CD14-positive monocyte (primary cell): ENCODE measurements around the gene SERPINA4. TPM values are rescaled to one million over a fixed set of nuclear protein-coding genes. Genes with fewer than 3 reads are reported as not detected.

ENCODE experiments used
- DNase-seq, 3 donors: peaks; one replicate each; pipeline ENCODE4 v3.0.0-alpha.2; 2011 to 2022
- H2AFZ ChIP-seq: 2 replicates; pipeline ENCODE4 v1.6.0; 2012; ENCODE audit warnings: mild to moderate bottlenecking, low read depth, low read length, inconsistent platforms; ENCODE audit not compliant: insufficient read depth, poor library complexity, severe bottlenecking
- H3K27ac ChIP-seq, 2 donors: 1 replicate in 1 of 2; 2 replicates in 1 of 2; pipeline ENCODE4 v1.5.1; 2012 to 2013; ENCODE audit warnings: low read length in 2 of 2, control low read depth in 1 of 2, inconsistent platforms in 1 of 2, low read depth in 1 of 2, mild to moderate bottlenecking in 1 of 2
- H3K27me3 ChIP-seq, 2 donors: one replicate each; pipeline versions ENCODE4 v1.6.0 to v1.6.1; 2011 to 2013; ENCODE audit warnings: low read length in 2 of 2; ENCODE audit not compliant: control insufficient read depth in 2 of 2, insufficient read depth in 2 of 2
- H3K36me3 ChIP-seq, 2 donors: replicated peaks in 1 of 2; 1 replicate in 1 of 2; 2 replicates in 1 of 2; pipeline versions ENCODE4 v1.5.1 to v1.6.1; 2012 to 2013; ENCODE audit warnings: low read length in 2 of 2, control low read depth in 1 of 2, inconsistent platforms in 1 of 2, mild to moderate bottlenecking in 1 of 2; ENCODE audit not compliant: insufficient read depth in 2 of 2, control insufficient read depth in 1 of 2
- H3K4me1 ChIP-seq, 2 donors: 1 replicate in 1 of 2; 2 replicates in 1 of 2; pipeline versions ENCODE4 v1.5.1 to v1.6.1; 2012 to 2013; ENCODE audit warnings: low read length in 2 of 2, control low read depth in 1 of 2, inconsistent platforms in 1 of 2, mild to moderate bottlenecking in 1 of 2, moderate library complexity in 1 of 2; ENCODE audit not compliant: insufficient read depth in 2 of 2, control insufficient read depth in 1 of 2
- H3K4me2 ChIP-seq: replicated peaks from 2 replicates; pipeline ENCODE3; 2012; ENCODE audit warnings: low read length, moderate library complexity, mild to moderate bottlenecking; ENCODE audit not compliant: poor library complexity, severe bottlenecking; ENCODE audit errors: extremely low read depth
- H3K4me3 ChIP-seq, 3 experiments: fragments of 200-600 bp in 1 of 3; sonication (generic) in 1 of 3; replicated peaks in 1 of 3; 1 replicate in 2 of 3; 2 replicates in 1 of 3; pipeline ENCODE4 v1.5.1; 2011 to 2013; ENCODE audit warnings: low read length in 3 of 3, mild to moderate bottlenecking in 3 of 3, control low read depth in 2 of 3, low read depth in 2 of 3, inconsistent platforms in 1 of 3, moderate library complexity in 1 of 3
- H3K79me2 ChIP-seq: 2 replicates; pipeline ENCODE4 v1.6.0; 2012; ENCODE audit warnings: mild to moderate bottlenecking, control low read depth, inconsistent platforms, low read length, moderate library complexity; ENCODE audit not compliant: insufficient read depth
- H3K9ac ChIP-seq: 2 replicates; pipeline ENCODE4 v1.6.0; 2017; ENCODE audit warnings: low read length, mild to moderate bottlenecking; ENCODE audit not compliant: insufficient read depth, poor library complexity, severe bottlenecking
- H3K9me3 ChIP-seq, 2 donors: replicated peaks in 1 of 2; 1 replicate in 1 of 2; 2 replicates in 1 of 2; pipeline versions ENCODE4 v1.5.1 to v1.6.1; 2012 to 2013; ENCODE audit warnings: low read length in 2 of 2, control low read depth in 1 of 2; ENCODE audit not compliant: control insufficient read depth in 1 of 2, insufficient read depth in 1 of 2
- H4K20me1 ChIP-seq: 2 replicates; pipeline ENCODE4 v1.6.0; 2012; ENCODE audit warnings: mild to moderate bottlenecking, low read length, control low read depth, moderate library complexity; ENCODE audit not compliant: insufficient read depth
- H3K27ac Mint-ChIP-seq, 7 donors: one replicate each; pipeline ENCODE4 v1.8.0; 2020; ENCODE audit warnings: mild to moderate bottlenecking in 7 of 7, mixed read lengths in 7 of 7, moderate library complexity in 6 of 7, inconsistent platforms in 2 of 7
- H3K27me3 Mint-ChIP-seq, 3 donors: one replicate each; pipeline ENCODE4 v1.8.0; 2021 to 2022; ENCODE audit warnings: low read depth in 3 of 3, mild to moderate bottlenecking in 3 of 3, mixed read lengths in 3 of 3, moderate library complexity in 3 of 3, inconsistent platforms in 1 of 3
- H3K36me3 Mint-ChIP-seq, 2 donors: one replicate each; pipeline ENCODE4 v1.8.0; 2020; ENCODE audit warnings: mixed read lengths in 2 of 2, inconsistent platforms in 1 of 2, mild to moderate bottlenecking in 1 of 2
- H3K4me1 Mint-ChIP-seq: one replicate; pipeline ENCODE4 v1.8.0; 2020; ENCODE audit warnings: mild to moderate bottlenecking, mixed read lengths
- H3K4me3 Mint-ChIP-seq, 2 donors: one replicate each; pipeline ENCODE4 v1.8.0; 2020; ENCODE audit warnings: mild to moderate bottlenecking in 2 of 2, mixed read lengths in 2 of 2, moderate library complexity in 1 of 2
- H3K9me3 Mint-ChIP-seq, 7 donors: one replicate each; pipeline ENCODE4 v1.8.0; 2020 to 2022; ENCODE audit warnings: mixed read lengths in 7 of 7, mild to moderate bottlenecking in 6 of 7, moderate library complexity in 6 of 7, inconsistent platforms in 2 of 7
- WGBS: methylation state at CpG from one replicate; pipeline ENCODE4 v1.1.5; 2013; ENCODE audit warnings: missing lambda C conversion rate; ENCODE audit not compliant: insufficient coverage; 5-methylcytosine and 5-hydroxymethylcytosine counted together
- intact Hi-C, 2 donors: fragments of 100-400 bp; cut with micrococcal nuclease; formaldehyde crosslinking; loops; one replicate each; pipeline versions ENCODE4 v1.15.0 to v1.15.1; 2023
- polyA plus RNA-seq, 3 donors: library from polyadenylated mRNA; depleted of rRNA in 1 of 3; unstranded in 2 of 3; stranded (reverse) in 1 of 3; fragments of 300-500 nt in 2 of 3; fragments of >200 nt in 1 of 3; fragmentation: Illumina TruSeq in 2 of 3; gene quantifications; 1 replicate in 2 of 3; 2 replicates in 1 of 3; pipeline ENCODE4 v1.2.3, GENCODE V29; 2012 to 2021
- TF ChIP-seq, protein P1 (sequence below): fragments of 200-600 bp; IDR thresholded peaks from one replicate; pipeline ENCODE4 v1.8.0; 2022; ENCODE audit warnings: antibody characterized with exemption, mild to moderate bottlenecking

The SERPINA4 gene
- polyA plus RNA-seq, 3 donors, result not detected

DNA sequence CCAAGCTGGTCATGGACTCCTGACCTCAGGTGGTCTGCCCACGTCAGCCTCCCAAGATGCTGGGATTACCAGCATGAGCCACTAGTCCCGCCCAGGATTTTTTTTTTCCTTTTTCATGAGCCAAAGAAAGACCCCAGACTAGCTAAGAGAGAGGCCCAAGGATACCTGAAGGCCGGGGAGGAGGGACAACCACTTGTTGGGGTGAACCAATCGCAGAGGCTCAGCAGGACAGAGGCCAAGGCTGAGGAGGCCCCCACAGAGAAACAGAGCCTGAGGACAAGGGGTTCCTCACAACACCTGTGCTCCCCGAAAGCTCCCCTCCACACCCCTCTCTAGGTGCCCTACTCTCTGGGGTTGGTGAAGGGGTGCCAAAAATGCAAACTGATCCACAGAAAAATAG lies 49.9 kb downstream of the SERPINA4 start:
- H3K36me3 ChIP-seq, result no peaks in the 10 kb centered on the region
- H3K4me3 ChIP-seq, result no peak overlapping the region
- H3K27ac ChIP-seq, result no peak overlapping the region
- H3K79me2 ChIP-seq, result no peaks in the 10 kb centered on the region
- H2AFZ ChIP-seq, result no peak overlapping the region
- no peak overlapping the region for H3K4me3 Mint-ChIP-seq
- DNase-seq, result no peak
- H3K9ac ChIP-seq, result no peak overlapping the region
- no peak overlapping the region for H3K4me2 ChIP-seq
- no peaks in the 10 kb centered on the region for H3K4me1 ChIP-seq
- H3K9me3 Mint-ChIP-seq, result peaks cover 0 to 21% (median 5%) of the 10 kb centered on the region in 7 donors
- no peaks in the 10 kb centered on the region for H3K4me1 Mint-ChIP-seq
- no peaks in the 10 kb centered on the region for H3K27me3 ChIP-seq
- H3K36me3 Mint-ChIP-seq, result no peaks in the 10 kb centered on the region
- no peak overlapping the region for H3K27ac Mint-ChIP-seq
- intact Hi-C loops, result no loop called here
- H3K27me3 Mint-ChIP-seq, result peaks cover 3 to 5% (median 5%) of the 10 kb centered on the region in 3 donors
- TF ChIP-seq, protein P1, sequence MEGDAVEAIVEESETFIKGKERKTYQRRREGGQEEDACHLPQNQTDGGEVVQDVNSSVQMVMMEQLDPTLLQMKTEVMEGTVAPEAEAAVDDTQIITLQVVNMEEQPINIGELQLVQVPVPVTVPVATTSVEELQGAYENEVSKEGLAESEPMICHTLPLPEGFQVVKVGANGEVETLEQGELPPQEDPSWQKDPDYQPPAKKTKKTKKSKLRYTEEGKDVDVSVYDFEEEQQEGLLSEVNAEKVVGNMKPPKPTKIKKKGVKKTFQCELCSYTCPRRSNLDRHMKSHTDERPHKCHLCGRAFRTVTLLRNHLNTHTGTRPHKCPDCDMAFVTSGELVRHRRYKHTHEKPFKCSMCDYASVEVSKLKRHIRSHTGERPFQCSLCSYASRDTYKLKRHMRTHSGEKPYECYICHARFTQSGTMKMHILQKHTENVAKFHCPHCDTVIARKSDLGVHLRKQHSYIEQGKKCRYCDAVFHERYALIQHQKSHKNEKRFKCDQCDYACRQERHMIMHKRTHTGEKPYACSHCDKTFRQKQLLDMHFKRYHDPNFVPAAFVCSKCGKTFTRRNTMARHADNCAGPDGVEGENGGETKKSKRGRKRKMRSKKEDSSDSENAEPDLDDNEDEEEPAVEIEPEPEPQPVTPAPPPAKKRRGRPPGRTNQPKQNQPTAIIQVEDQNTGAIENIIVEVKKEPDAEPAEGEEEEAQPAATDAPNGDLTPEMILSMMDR, result no peak
- peaks cover 0 to 14% of the 10 kb centered on the region in 2 donors for H3K9me3 ChIP-seq
- no peaks in the 10 kb centered on the region for H4K20me1 ChIP-seq
- WGBS, result 100% methylated on average over 2 of the region's 5 CpGs

DNA sequence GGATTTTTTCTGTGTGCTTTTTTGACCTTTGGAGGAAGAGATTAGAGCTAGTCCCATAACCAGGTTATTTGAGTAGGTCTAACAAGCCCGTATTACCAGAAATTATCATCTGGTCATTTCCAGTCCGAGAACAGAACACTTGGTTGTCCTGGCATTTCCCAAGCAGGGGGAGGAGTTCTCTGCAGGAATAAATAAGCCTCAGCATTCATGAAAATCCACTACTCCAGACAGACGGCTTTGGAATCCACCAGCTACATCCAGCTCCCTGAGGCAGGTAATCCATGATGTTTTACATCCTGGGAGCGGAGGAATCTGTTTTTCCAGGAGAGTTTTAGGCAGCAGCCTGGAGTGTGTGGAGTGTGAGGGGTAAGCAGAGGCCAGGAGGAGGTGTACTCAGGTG lies 50.9 kb downstream of the SERPINA4 start, which contains the start of gene SERPINA3:
Gene SERPINA3 (plus strand): TSS at position 218 of the 400 bp plus-strand sequence. CDS start 2,051 bp downstream, outside the sequence.
- no peaks in the 10 kb centered on the region for H4K20me1 ChIP-seq
- H3K27me3 ChIP-seq, result no peaks in the 10 kb centered on the region
- no peak within 1 kb of the TSS for H2AFZ ChIP-seq
- peaks cover 1 to 5% (median 2%) of the 10 kb centered on the region in 3 donors for H3K27me3 Mint-ChIP-seq
- intact Hi-C loops, result no loop called here
- H3K9me3 ChIP-seq, result peaks cover 0 to 22% of the 10 kb centered on the region in 2 donors
- no peak within 1 kb of the TSS for H3K27ac Mint-ChIP-seq
- no peaks in the 10 kb centered on the region for H3K4me1 Mint-ChIP-seq
- WGBS, result 100% methylated on average over 1 of the region's 4 CpGs
- H3K4me3 Mint-ChIP-seq, result no peak within 1 kb of the TSS
- H3K4me2 ChIP-seq, result no peak within 1 kb of the TSS
- H3K36me3 ChIP-seq, result no peaks in the 10 kb centered on the region
- no peaks in the 10 kb centered on the region for H3K4me1 ChIP-seq
- TF ChIP-seq, protein P1, result no peak
- no peak within 1 kb of the TSS for H3K9ac ChIP-seq
- DNase-seq, result no peak
- no peak within 1 kb of the TSS for H3K4me3 ChIP-seq
- H3K27ac ChIP-seq, result no peak within 1 kb of the TSS
- H3K79me2 ChIP-seq, result no peaks in the 10 kb centered on the region
- no peaks in the 10 kb centered on the region for H3K36me3 Mint-ChIP-seq
- H3K9me3 Mint-ChIP-seq, result peaks cover 4 to 21% (median 11%) of the 10 kb centered on the region in 7 donors
